Effector memory CD4-positive, alpha-beta T cell (primary cell): ENCODE data around the gene TBCD.

Source experiments
- DNase-seq, 3 donors: peaks; one replicate each; pipeline ENCODE4 v3.0.0-alpha.2; 2020
- H3K27ac ChIP-seq: 2 replicates; pipeline ENCODE4 v1.7.0; 2013; ENCODE audit warnings: mild to moderate bottlenecking, low read length, moderate library complexity; ENCODE audit not compliant: insufficient read depth, poor library complexity, severe bottlenecking
- H3K27me3 ChIP-seq: replicated peaks from 2 replicates; pipeline ENCODE4 v1.7.0; 2013; ENCODE audit warnings: mild to moderate bottlenecking, low read length; ENCODE audit not compliant: insufficient read depth, control insufficient read depth, poor library complexity, severe bottlenecking
- H3K36me3 ChIP-seq: 2 replicates; pipeline ENCODE4 v1.7.0; 2013; ENCODE audit warnings: mild to moderate bottlenecking, low read length, moderate library complexity; ENCODE audit not compliant: control insufficient read depth, insufficient read depth
- H3K4me1 ChIP-seq: 2 replicates; pipeline ENCODE4 v1.7.0; 2013; ENCODE audit warnings: low read length, mild to moderate bottlenecking; ENCODE audit not compliant: control insufficient read depth, insufficient read depth, poor library complexity, severe bottlenecking
- H3K4me3 ChIP-seq: 2 replicates; pipeline ENCODE4 v1.7.0; 2013; ENCODE audit warnings: low read length, low read depth, mild to moderate bottlenecking; ENCODE audit not compliant: insufficient read depth, poor library complexity, severe bottlenecking
- H3K9me3 ChIP-seq: 2 replicates; pipeline ENCODE4 v1.7.0; 2013; ENCODE audit warnings: mild to moderate bottlenecking, low read length, moderate library complexity; ENCODE audit not compliant: control insufficient read depth

Gene TBCD

DNA sequence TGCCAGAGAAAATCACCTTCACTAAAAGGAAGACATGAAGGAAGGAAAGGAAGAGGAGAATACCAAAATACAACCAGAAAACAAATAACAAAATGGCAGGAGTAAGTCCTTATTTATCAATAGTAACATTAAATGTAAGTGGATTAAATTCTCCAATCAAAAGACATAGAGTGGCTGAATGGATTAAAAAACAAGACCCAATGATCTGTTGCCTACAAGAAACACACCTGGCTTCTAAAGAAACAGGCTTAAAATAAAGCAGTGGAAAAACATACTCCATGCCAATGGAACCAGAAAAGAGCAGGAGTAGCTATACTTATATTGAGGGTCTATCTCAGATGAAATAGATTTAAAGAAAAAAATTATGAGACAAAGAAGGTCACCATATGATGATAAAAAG, 241.1 kb downstream of the TBCD start:
- Histone ChIP-seq H3K36me3 (no peaks in the 10 kb centered on the region), H3K9me3 (no peaks in the 10 kb centered on the region), H3K27me3 (no peaks in the 10 kb centered on the region), H3K27ac (no peak overlapping the region), H3K4me1 (no peaks in the 10 kb centered on the region), H3K4me3 (no peak overlapping the region)
- DNase-seq: no peak
